Caco-2 (cell line): Measurements from ENCODE around the gene TMEM80. TPM values are rescaled to one million over a fixed set of nuclear protein-coding genes. Genes with fewer than 3 reads are reported as not detected.

ENCODE experiments used
- BruUV-seq: library from RNA; stranded (reverse); fragments of 400-500 nt; replicated peaks from 2 replicates; lab custom pipeline; 2021; lab: Mats Ljungman, UMichigan
- CTCF ChIA-PET: fragments of 300-600 bp; sonication (Branson Sonifier 250); formaldehyde crosslinking; loops from one replicate; lab custom pipeline; 2022; ENCODE audit warnings: antibody characterized with exemption; lab: Charles Lee
- POLR2A ChIA-PET: fragments of 300-600 bp; sonication (Branson Sonifier 250); formaldehyde crosslinking; loops from one replicate; lab custom pipeline; 2022; ENCODE audit warnings: antibody characterized with exemption; lab: Charles Lee
- DNase-seq, 2 experiments: peaks; one replicate each; pipeline versions ENCODE4 v3.0.0 to v3.0.0-alpha.2; 2020 to 2022
- H3K27me3 ChIP-seq: replicated peaks from 2 replicates; pipeline ENCODE4 v1.6.0; 2011; ENCODE audit warnings: low read length; ENCODE audit not compliant: control insufficient read depth, insufficient read depth
- H3K36me3 ChIP-seq: 2 replicates; pipeline ENCODE4 v1.5.1; 2011; ENCODE audit warnings: low read length; ENCODE audit not compliant: control insufficient read depth, insufficient read depth
- H3K4me1 ChIP-seq: fragments of 250-450 bp; sonication (Bioruptor Pico); 2 replicates; pipeline ENCODE4 v1.5.1; 2020; ENCODE audit warnings: mild to moderate bottlenecking
- H3K4me3 ChIP-seq: 2 replicates; pipeline ENCODE4 v1.5.1; 2011; ENCODE audit warnings: low read depth, mild to moderate bottlenecking, control low read depth, low read length
- H3K9me3 ChIP-seq: fragments of 250-450 bp; sonication (Bioruptor Pico); 2 replicates; pipeline ENCODE4 v1.5.1; 2020; ENCODE audit warnings: mild to moderate bottlenecking, moderate library complexity
- H3K27ac Mint-ChIP-seq: one replicate; pipeline ENCODE4 v1.8.0; 2022; ENCODE audit warnings: mixed read lengths; ENCODE audit not compliant: unreplicated experiment
- H3K27me3 Mint-ChIP-seq: one replicate; pipeline ENCODE4 v1.8.0; 2022; ENCODE audit warnings: mixed read lengths; ENCODE audit not compliant: insufficient read depth, unreplicated experiment
- H3K36me3 Mint-ChIP-seq: one replicate; pipeline ENCODE4 v1.8.0; 2022; ENCODE audit warnings: mild to moderate bottlenecking, mixed read lengths; ENCODE audit not compliant: insufficient read depth, unreplicated experiment
- H3K4me1 Mint-ChIP-seq: one replicate; pipeline ENCODE4 v1.8.0; 2022; ENCODE audit warnings: low read depth, mixed read lengths; ENCODE audit not compliant: unreplicated experiment
- H3K4me3 Mint-ChIP-seq: one replicate; pipeline ENCODE4 v1.8.0; 2022; ENCODE audit warnings: mild to moderate bottlenecking, moderate library complexity, mixed read lengths; ENCODE audit not compliant: unreplicated experiment
- H3K9me3 Mint-ChIP-seq: one replicate; pipeline ENCODE4 v1.8.0; 2022; ENCODE audit warnings: mixed read lengths; ENCODE audit not compliant: unreplicated experiment
- intact Hi-C: fragments of 100-400 bp; cut with micrococcal nuclease; formaldehyde crosslinking; loops from one replicate; pipeline ENCODE4 v1.10.0; 2022; ENCODE audit not compliant: unreplicated experiment
- total RNA-seq: library from RNA; stranded (reverse); gene quantifications from 2 replicates; pipeline ENCODE4 v1.2.3, GENCODE V29; 2022
- TF ChIP-seq, protein P1 (sequence below), 2 experiments: fragments of 200-600 bp in 1 of 2; IDR thresholded peaks; 1 replicate in 1 of 2; 2 replicates in 1 of 2; pipeline versions ENCODE4 v1.5.1 to v1.8.0; 2011 to 2022; ENCODE audit warnings: antibody characterized with exemption in 1 of 2, control low read depth in 1 of 2, inconsistent platforms in 1 of 2, low read depth in 1 of 2, low read length in 1 of 2, mild to moderate bottlenecking in 1 of 2, moderate library complexity in 1 of 2; ENCODE audit not compliant: insufficient read depth in 1 of 2, severe bottlenecking in 1 of 2, unreplicated experiment in 1 of 2

Gene TMEM80
- total RNA-seq, 1 experiment from 2014 or later, result 74.7 TPM

DNA sequence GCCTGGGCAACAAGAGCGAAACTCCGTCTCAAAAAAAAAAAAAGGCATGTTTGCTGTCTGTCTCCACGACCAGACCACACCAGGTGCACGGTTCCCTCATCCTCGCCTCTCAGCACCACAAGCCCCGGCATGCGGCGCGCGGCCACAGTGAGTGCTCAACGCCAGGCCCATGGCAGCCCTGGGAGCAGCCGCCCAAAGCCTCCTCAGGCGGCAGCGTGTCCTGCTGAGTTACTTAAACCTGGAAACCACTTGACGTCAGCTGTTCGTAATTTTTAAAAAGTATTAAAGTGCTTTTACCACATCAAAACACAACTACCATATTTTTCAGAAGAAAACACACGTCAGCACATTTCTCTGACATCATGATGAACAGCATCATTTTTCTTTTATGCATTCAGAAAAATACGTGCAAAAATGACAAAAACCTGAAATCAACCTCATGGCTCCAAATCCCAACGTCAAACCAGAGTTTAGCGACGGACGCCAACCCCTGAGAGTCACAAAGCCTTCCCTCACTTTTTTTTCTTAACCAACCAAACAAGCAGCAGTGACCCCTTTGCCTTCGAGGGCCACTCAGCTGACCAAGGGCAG is 2.7 kb upstream of the TMEM80 start:
- BruUV-seq, result TSS peak; percentile 50
- H3K4me3 Mint-ChIP-seq, result peak overlapping the region; percentile 86
- no peak overlapping the region for H3K4me3 ChIP-seq

DNA sequence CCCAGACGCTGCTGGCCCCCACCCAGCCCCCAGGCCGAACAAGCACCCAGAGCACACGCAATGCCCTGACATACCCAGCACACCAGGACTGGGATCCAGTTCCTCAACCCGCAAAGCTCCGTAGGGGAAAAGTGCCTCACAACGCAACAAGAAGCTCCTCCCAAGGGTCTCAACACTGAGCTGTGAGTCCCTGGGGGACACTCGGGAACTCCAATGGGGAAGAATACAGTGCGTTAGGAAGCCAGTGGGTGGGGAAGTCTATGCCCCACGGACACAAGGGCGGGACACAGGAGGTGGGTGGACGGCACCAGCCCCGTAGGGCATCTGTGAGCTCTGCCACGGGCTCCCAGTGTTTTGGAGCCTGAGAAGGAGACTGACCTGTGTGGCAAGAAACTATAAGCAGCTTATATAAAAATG is 2.2 kb upstream of the TMEM80 start:
- Mint-ChIP-seq H3K27ac (peak overlapping the region; percentile 97), H3K9me3 (no peaks in the 10 kb centered on the region), H3K27me3 (no peaks in the 10 kb centered on the region), H3K36me3 (peaks cover 58% of the 10 kb centered on the region), H3K4me1 (peaks cover 15% of the 10 kb centered on the region), H3K4me3 (peak overlapping the region; percentile 86)
- intact Hi-C loops, result loop anchor here (10.0 kb wide), 1 partner anchor 129 kb away; the partner anchor contains the start of genes LMNTD2 and RASSF7
- Histone ChIP-seq H3K4me3 (0 out of 2 replicates have a peak overlapping the region, but pooled peaks have one; percentile 2), H3K36me3 (peaks cover 4% of the 10 kb centered on the region; the same call in 1 of the 2 replicates), H3K27me3 (no peaks in the 10 kb centered on the region), H3K4me1 (peaks cover 10% of the 10 kb centered on the region), H3K9me3 (no peaks in the 10 kb centered on the region)
- ChIA-PET POLR2A (interaction anchor here (0.5 to 0.6 kb wide), 2 partner anchors 37 to 116 kb away, joined by 4 to 5 read pairs; partner anchors contain the start of gene RPLP2), CTCF (interaction anchor here (0.6 to 0.8 kb wide), 2 partner anchors 139 to 225 kb away, joined by 7 to 9 read pairs; no protein-coding TSS in a partner anchor)
- TF ChIP-seq, protein P1, sequence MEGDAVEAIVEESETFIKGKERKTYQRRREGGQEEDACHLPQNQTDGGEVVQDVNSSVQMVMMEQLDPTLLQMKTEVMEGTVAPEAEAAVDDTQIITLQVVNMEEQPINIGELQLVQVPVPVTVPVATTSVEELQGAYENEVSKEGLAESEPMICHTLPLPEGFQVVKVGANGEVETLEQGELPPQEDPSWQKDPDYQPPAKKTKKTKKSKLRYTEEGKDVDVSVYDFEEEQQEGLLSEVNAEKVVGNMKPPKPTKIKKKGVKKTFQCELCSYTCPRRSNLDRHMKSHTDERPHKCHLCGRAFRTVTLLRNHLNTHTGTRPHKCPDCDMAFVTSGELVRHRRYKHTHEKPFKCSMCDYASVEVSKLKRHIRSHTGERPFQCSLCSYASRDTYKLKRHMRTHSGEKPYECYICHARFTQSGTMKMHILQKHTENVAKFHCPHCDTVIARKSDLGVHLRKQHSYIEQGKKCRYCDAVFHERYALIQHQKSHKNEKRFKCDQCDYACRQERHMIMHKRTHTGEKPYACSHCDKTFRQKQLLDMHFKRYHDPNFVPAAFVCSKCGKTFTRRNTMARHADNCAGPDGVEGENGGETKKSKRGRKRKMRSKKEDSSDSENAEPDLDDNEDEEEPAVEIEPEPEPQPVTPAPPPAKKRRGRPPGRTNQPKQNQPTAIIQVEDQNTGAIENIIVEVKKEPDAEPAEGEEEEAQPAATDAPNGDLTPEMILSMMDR (IDR thresholded peaks at IDR 0.05; ENCODE audit: insufficient read depth in 1 of 2, low read depth in 1 of 2, low read length in 1 of 2, severe bottlenecking in 1 of 2, unreplicated experiment in 1 of 2), result no peak
- BruUV-seq, result no TSS peak
- no peak for DNase-seq

More for the DNA sequence above, 2.7 kb upstream of the TMEM80 start:
- intact Hi-C loops, result loop anchor here (10.0 kb wide), 1 partner anchor 128 kb away; the partner anchor contains the start of genes LMNTD2 and RASSF7
- POLR2A ChIA-PET, result interaction anchor here (0.6 kb wide), 1 partner anchor 117 kb away, joined by 4 read pairs; the partner anchor contains the start of gene RPLP2
- peaks cover 10% of the 10 kb centered on the region for H3K4me1 ChIP-seq
- Mint-ChIP-seq H3K9me3 (no peaks in the 10 kb centered on the region), H3K27ac (peak overlapping the region; percentile 97), H3K27me3 (no peaks in the 10 kb centered on the region), H3K36me3 (peaks cover 58% of the 10 kb centered on the region), H3K4me1 (peaks cover 15% of the 10 kb centered on the region)
- CTCF ChIA-PET, result interaction anchor here (0.8 kb wide), 1 partner anchor 138 kb away, joined by 9 read pairs; no protein-coding TSS in a partner anchor
- H3K36me3 ChIP-seq, result peaks cover 5% of the 10 kb centered on the region; the same call in 1 of the 2 replicates
- DNase-seq, result no peak
- TF ChIP-seq, protein P1 (IDR thresholded peaks at IDR 0.05; ENCODE audit: insufficient read depth in 1 of 2, low read depth in 1 of 2, low read length in 1 of 2, severe bottlenecking in 1 of 2, unreplicated experiment in 1 of 2), result no peak
- H3K27me3 ChIP-seq, result no peaks in the 10 kb centered on the region
- no peaks in the 10 kb centered on the region for H3K9me3 ChIP-seq

DNA sequence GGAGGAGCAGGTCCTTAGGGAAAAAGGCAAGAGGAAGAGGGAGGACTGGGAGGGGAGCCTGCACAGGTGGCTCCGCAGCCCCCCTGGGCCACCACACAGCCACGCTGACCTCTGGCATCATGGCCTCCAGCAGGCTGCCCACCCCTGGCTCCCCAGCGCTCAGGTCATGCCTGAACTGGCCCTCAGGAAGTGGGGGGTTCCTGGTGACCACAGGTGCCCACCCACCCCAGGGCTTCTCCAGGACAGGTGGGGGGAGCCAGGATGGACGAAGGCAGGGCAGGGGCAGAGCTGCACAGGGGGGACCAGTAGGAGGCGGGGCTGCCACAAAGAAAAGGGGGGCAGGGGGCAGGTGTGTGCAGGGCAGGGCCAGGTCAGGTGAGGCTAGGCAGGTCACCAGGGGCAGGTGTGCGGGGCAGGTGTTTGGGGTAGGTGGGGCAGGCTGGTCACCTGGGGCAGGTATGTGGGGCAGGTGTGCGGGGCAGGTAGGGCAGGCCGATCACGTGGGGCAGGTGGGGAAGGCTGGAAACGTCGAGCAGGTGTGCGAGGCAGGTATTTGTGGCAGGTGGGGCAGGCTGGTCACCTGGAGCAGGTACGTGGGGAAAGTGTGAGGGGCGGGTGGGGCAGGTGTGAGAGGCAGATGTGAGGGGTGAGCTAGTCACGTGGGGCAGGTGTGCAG is 1.6 kb upstream of the TMEM80 start:
- POLR2A ChIA-PET, result interaction anchor here (0.5 to 2.5 kb wide), 7 partner anchors 12 to 126 kb away, joined by 3 to 32 read pairs (median 5); partner anchors contain the start of genes EPS8L2, PHRF1 and RPLP2
- Histone ChIP-seq H3K4me3 (peak overlapping the region; percentile 97), H3K36me3 (peaks cover 4% of the 10 kb centered on the region; the same call in 1 of the 2 replicates), H3K4me1 (peaks cover 10% of the 10 kb centered on the region), H3K27me3 (no peaks in the 10 kb centered on the region), H3K9me3 (no peaks in the 10 kb centered on the region)
- Mint-ChIP-seq H3K36me3 (peaks cover 57% of the 10 kb centered on the region), H3K27ac (peak overlapping the region; percentile 97), H3K9me3 (no peaks in the 10 kb centered on the region), H3K4me1 (peaks cover 15% of the 10 kb centered on the region), H3K4me3 (peak overlapping the region; percentile 86), H3K27me3 (no peaks in the 10 kb centered on the region)
- TF ChIP-seq, protein P1 (IDR thresholded peaks at IDR 0.05; ENCODE audit: insufficient read depth in 1 of 2, low read depth in 1 of 2, low read length in 1 of 2, severe bottlenecking in 1 of 2, unreplicated experiment in 1 of 2), result no peak
- CTCF ChIA-PET, result interaction anchor here (0.5 to 0.8 kb wide), 5 partner anchors 13 to 224 kb away, joined by 3 to 9 read pairs (median 4); no protein-coding TSS in a partner anchor
- BruUV-seq, result no TSS peak
- intact Hi-C loops, result loop anchor here (10.0 kb wide), 1 partner anchor 129 kb away; the partner anchor contains the start of genes LMNTD2 and RASSF7
- DNase-seq, result peak; percentile 92 to 95
